Heart left ventricle (tissue), 13 donors: Measurements from ENCODE around the gene CEP128.

Source experiments
- CTCF ChIP-seq, 12 donors: fragments of 200-600 bp; sonication (generic) in 4 of 12; IDR thresholded peaks; one replicate each; pipeline versions ENCODE4 v1.5.0 to v1.8.0; 2018 to 2022; ENCODE audit warnings: antibody characterized with exemption in 12 of 12, mild to moderate bottlenecking in 5 of 12
- POLR2A ChIP-seq, 2 donors: fragments of 450-650 bp; IDR thresholded peaks; one replicate each; pipeline ENCODE4 v1.6.1; 2017; ENCODE audit warnings: antibody characterized with exemption in 2 of 2, mild to moderate bottlenecking in 2 of 2, moderate library complexity in 2 of 2
- donor health status: ischemic (EF 13 %, LVEDD 7.1; RV severe dilation, severe dysfunction).
- donor health status: DM: no; HTN: yes; CAD: no.
- donor health status: DM: no; HTN: no; CAD: no.
- donor health status: ischemic (EF 25% LVEDD 6.9; RV normal size, moderate dysfunction).
- donor health status: ischemic (EF 25% LVEDD 5.7; RV mildly dilated, moderate dysfunction).
- donor health status: ischemic (EF 35%, LVEDD 5.7; RV mildly dilated, moderate dysfunction).
- donor health status: nonischemic (EF 11% LVEDD 7.7; RV severe dilation, severe dysfunction).
- donor health status: DM: yes; HTN: yes; CAD: no.
- donor health status: PGD.
- donor health status: ischemic (EF 29% LVEDD 5.4; RV normal size, mild dysfunction).
- donor health status: nonischemic (EF 23%, LVEDD 6.1; RV moderate dilation, normal function).

DNA sequence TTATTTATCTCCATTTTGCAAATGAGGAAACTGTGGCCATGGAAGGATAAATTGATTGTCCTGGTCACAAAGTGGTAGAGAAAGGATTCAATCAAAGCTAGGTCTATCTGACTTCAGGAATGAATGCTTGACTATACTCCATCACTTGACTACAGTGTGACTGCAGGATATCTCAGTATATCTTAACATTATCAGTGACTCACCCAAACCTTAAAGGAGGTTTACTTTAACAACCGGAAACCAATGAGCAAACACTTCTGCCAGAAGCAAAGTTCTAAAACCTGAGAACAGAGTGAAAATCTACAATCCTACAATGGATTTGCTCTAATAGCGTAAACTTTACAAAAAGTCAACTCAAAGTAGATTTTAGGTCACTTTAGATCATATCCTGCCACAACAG lies 277.0 kb downstream of the CEP128 start:
- no peak for TF ChIP-seq CTCF (IDR thresholded peaks at IDR 0.05)
- TF ChIP-seq POLR2A (IDR thresholded peaks at IDR 0.05) = no peak
